ENCODE measurements around the gene TSNAXIP1.
"Not testable (repeated sequence)": the region's sequence is repeated elsewhere in the genome, so short reads cannot be mapped to it uniquely, and the experiment has no call there.

The TSNAXIP1 gene

DNA sequence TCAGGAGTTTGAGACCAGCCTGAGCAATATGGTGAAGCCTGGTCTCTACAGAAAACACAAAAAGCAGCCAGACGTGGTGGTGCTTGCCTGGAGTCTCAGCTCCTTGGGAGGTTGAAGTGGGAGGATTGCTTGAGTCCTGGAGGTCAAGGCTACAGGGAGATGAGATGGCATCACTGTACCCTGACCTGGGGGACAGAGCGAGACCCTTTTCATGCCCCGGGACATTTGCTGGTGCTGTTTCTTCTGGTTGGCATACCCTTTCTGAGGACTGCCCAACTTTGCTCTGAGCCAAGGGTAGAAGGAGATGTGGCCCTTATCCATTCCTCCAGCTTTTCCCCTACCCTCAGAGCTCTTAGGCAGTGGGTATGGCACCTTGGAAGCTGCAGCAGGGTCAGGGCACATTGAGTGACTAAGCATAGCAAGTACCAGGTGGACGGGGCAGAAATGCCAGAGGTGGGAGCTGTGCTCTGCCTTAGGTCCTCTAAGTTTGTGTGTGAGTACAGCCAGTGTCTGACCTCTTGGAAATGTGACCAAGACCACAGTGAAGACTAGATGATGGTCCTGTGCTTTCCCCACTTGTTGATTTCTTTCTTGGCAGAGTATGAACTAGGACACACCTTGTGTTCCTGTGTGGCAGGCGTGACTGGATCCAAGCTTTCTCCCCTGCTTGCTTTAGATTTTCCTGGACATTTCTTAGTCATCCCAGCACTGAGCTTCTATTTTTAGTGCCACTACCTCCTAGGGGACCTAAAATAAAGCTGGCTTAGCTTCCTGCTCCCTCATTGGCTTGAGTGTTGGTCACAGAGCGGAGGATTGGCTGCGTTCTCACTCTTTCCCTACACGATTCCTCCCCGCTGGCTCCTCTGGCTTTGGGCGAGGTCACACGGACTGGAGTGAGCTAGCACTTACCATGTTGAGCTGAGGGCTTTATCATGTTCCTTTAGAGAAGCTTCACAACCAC, 56.2 kb downstream of the TSNAXIP1 start:
- no peak for DNase-seq

- DNase-seq = not testable (repeated sequence)
These were observed 57.4 kb downstream of the TSNAXIP1 start for GRCh38 chr16:67864044-67864443.

DNA sequence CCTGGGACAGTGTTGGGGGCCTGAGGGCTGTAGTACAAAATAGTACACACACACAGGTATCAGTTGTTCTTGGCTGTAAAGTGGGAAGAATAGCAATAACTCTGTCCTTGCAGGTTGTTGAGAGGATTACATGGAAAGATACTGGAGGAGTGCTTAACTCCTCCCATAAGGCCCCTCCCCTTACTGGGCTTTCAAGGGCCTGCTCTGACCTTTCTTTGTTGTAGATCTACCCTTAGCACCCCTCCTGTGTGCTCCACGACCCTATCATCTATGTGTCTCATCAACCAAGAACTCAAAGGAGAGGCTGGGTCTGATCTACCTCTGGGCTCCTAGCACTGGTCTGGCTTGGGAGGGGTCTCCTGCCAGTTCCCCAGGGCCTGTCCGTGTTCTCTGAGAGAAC, 57.9 kb downstream of the TSNAXIP1 start:
- DNase-seq = no peak

GRCh38 chr16:67865318-67865717, 58.6 kb downstream of the TSNAXIP1 start:
- no peak for DNase-seq

GRCh38 chr16:67868290-67868689, 61.6 kb downstream of the TSNAXIP1 start:
- no peak for DNase-seq

DNA sequence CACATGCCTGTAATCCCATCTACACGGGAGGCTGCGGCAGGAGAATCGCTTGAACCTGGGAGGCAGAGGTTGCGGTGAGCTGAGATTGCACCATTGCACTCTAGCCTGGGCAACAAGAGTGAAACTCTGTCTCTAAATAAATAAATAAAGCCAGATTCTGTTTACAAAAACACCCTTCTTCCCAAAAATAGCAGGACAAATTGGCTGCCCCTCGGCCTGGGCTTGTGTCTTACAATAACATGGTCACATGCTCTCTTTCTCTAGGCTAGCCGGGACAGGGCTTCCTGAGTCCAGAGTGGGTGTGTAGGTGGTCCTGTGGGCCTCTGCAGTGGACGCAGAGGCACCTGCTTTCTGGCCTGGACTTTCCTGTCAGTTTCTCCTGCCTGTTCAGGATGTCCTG, 63.0 kb downstream of the TSNAXIP1 start:
- DNase-seq = no peak

GRCh38 chr16:67871256-67871655, 64.6 kb downstream of the TSNAXIP1 start:
- DNase-seq = no peak

DNA sequence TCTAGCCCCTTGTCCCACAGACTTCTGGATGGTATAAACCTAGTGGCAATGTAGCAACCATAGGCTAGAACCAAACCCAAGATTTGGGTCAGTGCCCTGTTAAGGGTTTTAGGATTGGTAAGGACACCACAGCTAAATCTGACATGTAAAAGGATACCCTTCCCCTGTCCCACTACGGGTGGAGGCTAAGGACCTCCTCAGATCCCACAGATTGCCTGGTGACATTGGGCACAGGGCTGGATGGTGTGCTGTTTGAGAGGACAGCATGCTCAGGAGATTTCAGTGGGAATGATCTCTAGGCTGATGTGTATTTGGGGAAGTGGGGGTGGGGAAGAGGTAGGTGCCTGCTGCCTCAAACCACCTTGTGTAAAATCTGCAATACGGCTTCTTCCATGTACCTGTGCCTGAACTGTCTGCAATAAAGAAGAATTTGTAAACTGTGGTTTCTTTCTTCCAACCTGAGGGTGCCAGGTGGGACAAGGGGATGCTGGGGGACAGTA, 65.5 kb downstream of the TSNAXIP1 start:
- DNase-seq = no peak

DNA sequence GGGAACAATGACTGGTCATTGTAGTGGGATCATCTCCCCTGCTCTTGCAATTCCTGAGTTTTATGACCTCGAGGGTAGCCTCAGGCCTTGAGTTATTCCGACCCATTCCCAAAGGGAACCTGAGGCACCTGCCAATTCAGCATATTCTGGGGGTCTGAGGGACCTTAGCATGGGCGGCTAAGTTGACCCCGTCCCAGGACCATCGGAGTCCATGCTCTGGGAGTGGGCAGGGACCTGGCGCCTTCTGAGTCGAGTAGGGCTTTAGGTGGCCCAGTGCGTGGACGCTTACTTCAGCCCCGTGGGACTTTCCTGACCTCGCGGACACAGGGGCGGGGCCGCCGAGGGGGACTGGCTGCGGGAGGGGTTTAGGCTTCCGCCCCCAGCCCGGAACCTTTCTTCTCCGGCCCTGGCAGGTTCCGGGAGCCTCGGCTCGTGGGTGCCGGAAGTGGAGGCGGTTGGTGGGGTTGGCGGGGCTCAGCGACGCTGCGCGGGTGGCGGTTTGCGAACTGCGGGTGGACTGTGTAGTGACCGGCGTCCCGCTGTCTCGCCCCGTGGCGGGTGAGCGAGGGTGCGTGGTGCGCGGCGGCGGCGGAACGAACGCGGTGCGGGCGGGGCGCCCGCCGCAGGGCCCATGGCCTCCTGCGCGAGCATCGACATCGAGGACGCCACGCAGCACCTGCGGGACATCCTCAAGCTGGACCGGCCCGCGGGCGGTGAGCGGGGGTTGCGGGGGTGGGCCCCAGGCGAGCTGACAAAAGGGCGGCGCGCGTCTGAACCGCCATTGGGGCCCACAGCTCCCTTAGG, 66.1 kb downstream of the TSNAXIP1 start, which contains the start of gene EDC4:
EDC4 (plus strand) TSS at position 422 of the 804 bp plus-strand sequence; CDS start at position 632, 210 bp downstream.
- peak; percentile 74 to 85 (median 76) for DNase-seq

GRCh38 chr16:67873435-67874370, 67.0 kb downstream of the TSNAXIP1 start:
- no peak for DNase-seq

GRCh38 chr16:67874372-67874771, 67.7 kb downstream of the TSNAXIP1 start:
- no peak for DNase-seq

GRCh38 chr16:67877064-67877463, 70.4 kb downstream of the TSNAXIP1 start:
- DNase-seq = no peak

Measured in activated CD4-positive, CD25-positive, alpha-beta regulatory T cell (primary cell).